ENCODE data around the gene SEMA3G.

SEMA3G gene

GRCh38 chr3:52388348-52388821 lies 56.5 kb downstream of the SEMA3G start:
- H3K27ac ChIP-seq, result no peak overlapping the region
- TF ChIP-seq ZFX (IDR thresholded peaks at IDR 0.05) (no peak), CTCF (conservative IDR thresholded peaks at IDR 0.05) (no peak)

- H3K27ac ChIP-seq, result no peak overlapping the region
- TF ChIP-seq ZFX (IDR thresholded peaks at IDR 0.05), result no peak
- TF ChIP-seq CTCF (conservative IDR thresholded peaks at IDR 0.05), result no peak
Measured at GRCh38 chr3:52387481-52387880, 57.4 kb downstream of the SEMA3G start.

- H3K27ac ChIP-seq, result no peak overlapping the region
- TF ChIP-seq CTCF (conservative IDR thresholded peaks at IDR 0.05) (no peak; the same call in 1 of the 2 replicates), ZFX (IDR thresholded peaks at IDR 0.05) (no peak)
Measured at GRCh38 chr3:52385157-52385556, 59.7 kb downstream of the SEMA3G start.

- H3K27ac ChIP-seq, result no peak overlapping the region
Measured at GRCh38 chr3:52384019-52384761, 60.7 kb downstream of the SEMA3G start.

GRCh38 chr3:52383446-52383845 lies 61.5 kb downstream of the SEMA3G start:
- no peak overlapping the region for H3K27ac ChIP-seq

More at GRCh38 chr3:52384019-52384761, 60.7 kb downstream of the SEMA3G start:
- no peak for TF ChIP-seq ZFX (IDR thresholded peaks at IDR 0.05)
- no peak for TF ChIP-seq CTCF (conservative IDR thresholded peaks at IDR 0.05)

More at GRCh38 chr3:52383446-52383845, 61.5 kb downstream of the SEMA3G start:
- TF ChIP-seq CTCF (conservative IDR thresholded peaks at IDR 0.05), result no peak
- no peak for TF ChIP-seq ZFX (IDR thresholded peaks at IDR 0.05)

All from C4-2B (cell line).